OCI-LY3 (cell line): ENCODE measurements around the gene FLNB.

ENCODE experiments used
- H2AFZ ChIP-seq: fragments of 200-600, 300-600 bp; shearing (Covaris generic); 2 replicates; pipeline ENCODE4 v1.6.0; 2014; ENCODE audit warnings: antibody characterized with exemption, low read depth, low read length
- H3K27ac ChIP-seq: fragments of 200-600, 300-600 bp; sonication (generic); 2 replicates; pipeline ENCODE4 v1.5.1; 2014; ENCODE audit warnings: mild to moderate bottlenecking, low read length, moderate library complexity, mixed read lengths
- H3K27me3 ChIP-seq: fragments of 200-600, 300-600 bp; sonication (generic); 2 replicates; pipeline ENCODE4 v1.6.1; 2014; ENCODE audit warnings: low read depth, low read length, mixed read lengths
- H3K36me3 ChIP-seq: fragments of 200-600, 300-600 bp; sonication (generic); replicated peaks from 2 replicates; pipeline ENCODE3; 2014; ENCODE audit warnings: low read depth, low read length, mixed read lengths
- H3K4me1 ChIP-seq: fragments of 300-600, 200-600 bp; sonication (generic); 2 replicates; pipeline ENCODE4 v1.6.1; 2014; ENCODE audit warnings: low read length, mixed read lengths
- H3K4me2 ChIP-seq: fragments of 200-600, 300-600 bp; sonication (generic); 2 replicates; pipeline ENCODE4 v1.6.1; 2014; ENCODE audit warnings: low read length, mixed read lengths
- H3K4me3 ChIP-seq: fragments of 300-600, 200-600 bp; sonication (generic); 2 replicates; pipeline ENCODE4 v1.5.1; 2014; ENCODE audit warnings: antibody characterized with exemption, mild to moderate bottlenecking, low read length, moderate library complexity
- H3K79me2 ChIP-seq: fragments of 300-600, 200-600 bp; shearing (Covaris generic); 2 replicates; pipeline ENCODE4 v1.6.1; 2014; ENCODE audit warnings: mild to moderate bottlenecking, low read length, mixed read lengths
- H3K9ac ChIP-seq: fragments of 300-600, 200-600 bp; shearing (Covaris generic); 2 replicates; pipeline ENCODE4 v1.6.0; 2014; ENCODE audit warnings: mild to moderate bottlenecking, low read length, moderate library complexity
- H3K9me3 ChIP-seq: fragments of 200-600, 300-600 bp; shearing (Covaris generic); 2 replicates; pipeline ENCODE4 v1.6.1; 2014; ENCODE audit warnings: low read length, mixed read lengths; ENCODE audit not compliant: insufficient read depth
- H4K20me1 ChIP-seq: fragments of 200-600, 300-600 bp; sonication (generic); 2 replicates; pipeline ENCODE4 v1.6.1; 2016; ENCODE audit warnings: low read length, mixed read lengths; ENCODE audit not compliant: insufficient read depth
- EZH2phosphoT487 ChIP-seq: fragments of 200-600 bp; shearing (Covaris generic); IDR thresholded peaks from 2 replicates; pipeline ENCODE4 v1.6.1; 2018; ENCODE audit warnings: antibody characterized with exemption, mixed run types, low read depth
- TF ChIP-seq, protein P1 (sequence below): fragments of 200-600, 300-600 bp; sonication (generic); IDR thresholded peaks from 2 replicates; pipeline ENCODE4 v1.5.1; 2014; ENCODE audit warnings: antibody characterized with exemption, low read length, low read depth

FLNB gene

DNA sequence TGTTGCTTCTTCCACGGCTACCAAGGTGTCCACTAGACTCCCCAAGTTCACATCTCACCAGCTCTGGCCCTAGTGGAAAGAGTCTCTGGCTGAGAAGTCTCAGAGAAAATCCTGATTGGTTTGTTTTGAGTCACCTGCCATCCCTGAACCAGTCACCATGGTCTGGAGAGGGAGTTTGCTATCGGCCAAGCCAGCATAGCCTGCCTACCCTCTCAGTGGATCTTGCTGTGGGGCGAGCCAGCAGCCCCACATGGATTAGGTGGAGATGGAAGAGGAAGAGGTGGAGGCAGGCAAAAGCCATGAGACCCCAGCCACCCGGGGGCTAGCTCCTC lies 48.1 kb upstream of the FLNB start:
- peak overlapping the region; percentile 56; the same call in 1 of the 2 replicates for H2AFZ ChIP-seq
- H3K36me3 ChIP-seq, result no peaks in the 10 kb centered on the region
- no peak overlapping the region for H3K9ac ChIP-seq
- H3K4me2 ChIP-seq, result peak overlapping the region; percentile 64
- H3K79me2 ChIP-seq, result no peaks in the 10 kb centered on the region
- no peak overlapping the region for H3K27ac ChIP-seq
- H4K20me1 ChIP-seq, result no peaks in the 10 kb centered on the region
- H3K27me3 ChIP-seq, result no peaks in the 10 kb centered on the region
- H3K4me1 ChIP-seq, result peaks cover 22% of the 10 kb centered on the region
- H3K4me3 ChIP-seq, result 0 out of 2 replicates have a peak overlapping the region, but pooled peaks have one; percentile 53
- H3K9me3 ChIP-seq, result no peaks in the 10 kb centered on the region
- no peak for TF ChIP-seq EZH2phosphoT487
- TF ChIP-seq, protein P1, sequence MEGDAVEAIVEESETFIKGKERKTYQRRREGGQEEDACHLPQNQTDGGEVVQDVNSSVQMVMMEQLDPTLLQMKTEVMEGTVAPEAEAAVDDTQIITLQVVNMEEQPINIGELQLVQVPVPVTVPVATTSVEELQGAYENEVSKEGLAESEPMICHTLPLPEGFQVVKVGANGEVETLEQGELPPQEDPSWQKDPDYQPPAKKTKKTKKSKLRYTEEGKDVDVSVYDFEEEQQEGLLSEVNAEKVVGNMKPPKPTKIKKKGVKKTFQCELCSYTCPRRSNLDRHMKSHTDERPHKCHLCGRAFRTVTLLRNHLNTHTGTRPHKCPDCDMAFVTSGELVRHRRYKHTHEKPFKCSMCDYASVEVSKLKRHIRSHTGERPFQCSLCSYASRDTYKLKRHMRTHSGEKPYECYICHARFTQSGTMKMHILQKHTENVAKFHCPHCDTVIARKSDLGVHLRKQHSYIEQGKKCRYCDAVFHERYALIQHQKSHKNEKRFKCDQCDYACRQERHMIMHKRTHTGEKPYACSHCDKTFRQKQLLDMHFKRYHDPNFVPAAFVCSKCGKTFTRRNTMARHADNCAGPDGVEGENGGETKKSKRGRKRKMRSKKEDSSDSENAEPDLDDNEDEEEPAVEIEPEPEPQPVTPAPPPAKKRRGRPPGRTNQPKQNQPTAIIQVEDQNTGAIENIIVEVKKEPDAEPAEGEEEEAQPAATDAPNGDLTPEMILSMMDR, result no peak

DNA sequence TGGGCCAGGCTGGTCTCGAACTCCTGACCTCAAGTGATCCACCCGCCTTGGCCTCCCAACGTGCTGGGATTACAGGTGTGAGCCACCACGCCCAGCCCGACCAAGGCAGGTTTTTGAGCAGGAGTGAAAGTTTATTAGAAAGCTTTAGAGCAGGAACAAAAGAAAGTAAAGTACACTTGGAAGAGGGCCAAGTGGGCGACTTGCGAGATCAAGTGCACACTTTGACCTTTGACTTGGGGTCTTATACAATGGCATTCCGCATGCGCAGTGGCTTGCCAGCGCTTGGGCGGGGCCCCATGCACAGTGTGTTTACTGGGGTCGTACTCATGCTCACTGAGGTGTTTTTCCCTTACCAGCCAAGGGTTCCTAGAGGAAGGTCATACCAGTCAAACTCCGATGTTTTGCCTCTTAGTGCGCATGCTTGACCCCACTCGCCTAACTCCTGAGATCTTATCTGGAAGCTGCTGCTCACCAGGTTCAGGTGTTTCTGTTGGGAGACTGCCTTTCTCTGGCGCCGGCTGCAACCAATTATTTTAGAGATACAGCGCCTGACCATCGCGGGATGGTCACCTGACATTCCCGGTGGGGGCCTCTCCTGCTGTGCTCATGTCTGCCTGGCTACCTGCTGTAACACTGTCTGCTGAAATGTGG lies 46.9 kb upstream of the FLNB start:
- H3K4me1 ChIP-seq, result peaks cover 22% of the 10 kb centered on the region
- no peaks in the 10 kb centered on the region for H4K20me1 ChIP-seq
- H3K4me3 ChIP-seq, result no peak overlapping the region
- no peak overlapping the region for H3K4me2 ChIP-seq
- H3K9me3 ChIP-seq, result no peaks in the 10 kb centered on the region
- no peak overlapping the region for H3K27ac ChIP-seq
- H2AFZ ChIP-seq, result no peak overlapping the region
- H3K9ac ChIP-seq, result no peak overlapping the region
- H3K27me3 ChIP-seq, result no peaks in the 10 kb centered on the region
- H3K36me3 ChIP-seq, result no peaks in the 10 kb centered on the region
- no peaks in the 10 kb centered on the region for H3K79me2 ChIP-seq
- TF ChIP-seq EZH2phosphoT487, result no peak
- TF ChIP-seq, protein P1, result no peak

DNA sequence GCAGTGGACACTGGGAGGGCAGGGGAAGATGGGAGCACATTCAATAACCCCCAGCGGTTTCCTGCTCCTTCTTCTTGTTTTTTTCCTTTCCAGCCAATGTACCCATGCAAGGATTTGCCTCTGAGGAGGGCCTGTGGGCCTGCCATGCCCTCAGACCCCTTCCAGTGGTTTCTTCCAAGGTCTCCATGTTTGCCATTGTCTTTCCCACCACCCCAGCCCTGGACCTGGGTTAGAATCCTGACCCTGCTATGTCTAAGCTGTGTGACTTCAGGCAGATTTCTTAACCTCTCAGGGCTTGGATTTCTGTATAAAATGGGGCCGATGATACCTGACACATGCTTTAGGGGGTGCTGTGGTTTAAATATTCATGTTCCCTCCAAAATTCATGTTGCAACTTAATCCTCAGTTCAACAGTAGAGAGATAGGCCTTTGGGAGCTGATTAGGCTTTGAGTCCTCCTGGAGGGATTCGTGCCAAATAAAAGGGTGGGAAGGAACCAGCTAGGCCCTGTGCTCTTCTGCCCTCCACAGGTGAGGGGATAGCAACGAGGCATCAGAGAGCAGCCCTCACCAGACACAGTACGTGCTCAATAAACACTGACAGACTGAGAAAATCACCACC lies 46.3 kb upstream of the FLNB start:
- no peak overlapping the region for H2AFZ ChIP-seq
- no peaks in the 10 kb centered on the region for H4K20me1 ChIP-seq
- no peaks in the 10 kb centered on the region for H3K9me3 ChIP-seq

DNA sequence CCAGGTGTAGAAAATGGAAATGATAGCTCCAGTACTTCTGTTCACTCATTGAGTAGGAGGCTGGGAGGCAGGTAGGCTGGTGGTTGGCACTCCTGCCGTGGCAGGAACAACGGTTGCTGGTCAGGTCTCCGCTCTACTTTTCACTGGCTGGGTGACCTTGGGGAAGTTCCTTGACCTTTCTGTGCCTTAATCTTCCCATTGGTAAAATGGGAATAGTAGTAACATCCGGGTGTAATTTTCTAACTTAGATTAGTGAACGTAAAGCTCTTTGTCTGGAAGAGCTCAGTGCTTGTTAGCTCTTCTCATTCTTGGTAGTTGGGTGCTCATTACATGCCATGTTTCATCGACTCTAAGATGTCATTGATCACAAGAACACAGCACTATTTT lies 45.8 kb upstream of the FLNB start:
- TF ChIP-seq EZH2phosphoT487, result no peak
- TF ChIP-seq, protein P1, result no peak
- Histone ChIP-seq H3K27ac (no peak overlapping the region), H3K27me3 (no peaks in the 10 kb centered on the region)

More for the DNA sequence above, 46.3 kb upstream of the FLNB start:
- Histone ChIP-seq H3K36me3 (no peaks in the 10 kb centered on the region), H3K4me3 (no peak overlapping the region), H3K27ac (no peak overlapping the region), H3K27me3 (no peaks in the 10 kb centered on the region), H3K9ac (no peak overlapping the region), H3K4me2 (no peak overlapping the region), H3K79me2 (no peaks in the 10 kb centered on the region), H3K4me1 (peaks cover 22% of the 10 kb centered on the region)
- TF ChIP-seq EZH2phosphoT487, result no peak
- TF ChIP-seq, protein P1, result peak; percentile 61

More for the DNA sequence above, 45.8 kb upstream of the FLNB start:
- H2AFZ ChIP-seq, result no peak overlapping the region
- no peak overlapping the region for H3K9ac ChIP-seq
- H3K36me3 ChIP-seq, result no peaks in the 10 kb centered on the region
- peaks cover 22% of the 10 kb centered on the region for H3K4me1 ChIP-seq
- no peaks in the 10 kb centered on the region for H3K9me3 ChIP-seq
- H4K20me1 ChIP-seq, result no peaks in the 10 kb centered on the region
- H3K4me2 ChIP-seq, result no peak overlapping the region
- no peaks in the 10 kb centered on the region for H3K79me2 ChIP-seq
- H3K4me3 ChIP-seq, result no peak overlapping the region
